GM18526 (cell line): ENCODE data around the gene USP13.

Source experiments
- POLR2A ChIP-seq: IDR thresholded peaks from 3 replicates; pipeline ENCODE4 v1.6.1; 2011; ENCODE audit not compliant: insufficient read length; ENCODE audit errors: extremely low read depth

USP13 gene

DNA sequence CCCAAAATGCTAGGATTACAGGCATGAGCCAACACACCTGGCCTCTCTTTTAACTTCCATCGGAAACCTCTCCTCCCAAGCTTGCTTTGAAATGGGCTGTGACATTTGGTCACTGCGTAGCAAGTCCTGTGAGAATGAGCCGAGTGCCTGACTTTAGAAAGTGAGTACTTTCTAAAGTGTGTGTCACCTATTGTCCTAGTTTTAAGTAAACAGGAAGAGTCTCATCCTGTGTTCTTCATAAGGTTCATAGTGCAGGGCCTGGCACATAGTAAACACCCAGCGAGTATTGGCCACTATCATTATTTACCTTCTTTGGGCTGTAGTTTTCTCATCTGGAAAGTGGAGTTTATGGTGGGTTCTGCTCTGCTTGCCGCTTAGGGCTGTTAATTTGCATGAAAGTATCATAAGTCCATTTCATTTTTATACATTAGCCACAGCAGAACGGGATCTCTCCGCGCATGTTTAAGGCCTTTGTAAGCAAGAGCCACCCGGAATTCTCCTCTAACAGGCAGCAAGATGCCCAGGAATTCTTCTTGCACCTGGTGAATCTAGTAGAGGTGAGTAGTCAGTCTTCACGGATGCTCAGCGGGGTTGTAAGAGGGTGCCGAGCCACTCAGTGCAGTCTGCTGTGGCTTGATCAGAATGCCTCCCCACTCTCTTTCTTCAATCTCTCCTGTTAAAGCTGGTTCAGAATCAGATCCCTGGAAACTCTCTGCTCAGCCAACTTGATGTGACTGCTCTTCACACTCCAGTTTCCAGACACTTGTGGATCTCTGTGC is 87.2 kb downstream of the USP13 start:
- no peak for TF ChIP-seq POLR2A

DNA sequence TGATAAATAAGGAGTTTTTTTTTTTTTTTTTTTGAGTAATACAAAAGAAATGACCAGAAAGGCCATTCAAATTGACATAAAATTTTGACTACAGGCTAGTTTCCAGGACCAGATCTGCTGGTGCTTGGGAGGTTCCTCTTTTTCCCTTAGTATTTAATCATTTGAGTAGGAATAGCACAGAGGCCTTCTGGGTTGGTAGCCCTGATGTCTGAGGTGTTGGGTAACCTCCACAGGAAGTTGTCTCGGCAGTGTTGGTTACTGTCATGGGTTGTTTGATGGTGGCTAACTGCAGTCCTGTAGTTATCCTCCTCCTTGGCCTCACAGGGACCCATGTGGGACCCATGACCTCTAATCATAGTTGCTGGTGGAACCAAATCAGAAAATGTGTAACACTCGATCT is 91.1 kb downstream of the USP13 start:
- no peak for TF ChIP-seq POLR2A

DNA sequence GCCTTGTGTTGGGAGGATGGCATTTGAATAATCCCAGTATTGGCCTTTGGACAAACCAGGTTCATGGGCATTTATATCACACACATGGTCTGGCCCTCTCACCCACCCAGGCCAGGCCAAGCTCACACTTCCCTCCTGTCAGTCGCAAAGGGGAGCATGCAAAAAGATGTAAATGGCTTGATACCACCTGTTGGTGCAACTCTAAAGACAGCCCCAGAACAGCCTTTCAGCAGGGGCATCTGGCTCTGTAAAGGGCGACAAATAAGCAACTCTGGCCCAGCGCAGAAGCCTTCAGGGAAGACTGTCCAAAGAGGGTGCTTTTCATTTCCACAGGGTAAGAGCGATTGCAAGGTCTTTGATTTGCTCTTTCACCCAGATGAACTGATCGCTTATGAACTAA is 91.8 kb downstream of the USP13 start:
- TF ChIP-seq POLR2A: no peak

DNA sequence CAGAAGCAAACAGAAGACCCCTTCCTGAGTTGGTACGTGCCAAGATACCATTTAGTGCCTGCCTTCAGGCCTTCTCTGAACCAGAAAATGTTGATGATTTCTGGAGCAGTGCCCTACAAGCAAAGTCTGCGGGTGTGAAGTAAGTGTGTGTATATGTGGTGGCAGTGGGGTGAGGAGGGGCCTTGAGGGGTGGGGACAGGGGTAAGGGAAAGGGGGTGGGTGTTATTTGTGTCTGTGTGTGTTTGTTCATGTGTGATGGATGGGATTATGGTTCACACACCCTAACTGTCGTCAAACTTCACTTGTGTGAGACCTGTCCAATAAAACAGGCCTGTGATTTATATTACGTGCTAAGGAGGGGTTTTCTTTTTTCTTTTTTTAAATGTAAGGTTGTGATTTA is 92.2 kb downstream of the USP13 start:
- TF ChIP-seq POLR2A: no peak

DNA sequence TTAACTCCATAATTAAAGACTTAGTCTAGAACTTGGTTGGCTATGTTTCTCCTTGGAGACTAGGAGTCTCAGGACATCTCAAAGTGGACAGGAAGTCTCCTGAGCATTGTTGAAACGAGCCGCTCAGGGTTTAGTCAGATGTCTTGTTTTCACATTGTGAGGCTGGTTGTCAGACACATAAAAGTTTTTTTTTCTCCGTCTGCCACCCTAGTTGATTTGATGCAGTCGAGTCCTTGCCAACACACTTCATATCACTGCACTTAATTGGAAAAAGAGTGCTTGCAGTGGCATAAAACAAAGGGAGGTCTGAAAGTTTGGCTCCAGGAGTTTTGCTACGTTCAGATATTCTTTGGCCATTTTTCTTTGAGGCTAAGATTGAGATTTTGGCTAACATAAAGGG is 92.9 kb downstream of the USP13 start:
- no peak for TF ChIP-seq POLR2A

DNA sequence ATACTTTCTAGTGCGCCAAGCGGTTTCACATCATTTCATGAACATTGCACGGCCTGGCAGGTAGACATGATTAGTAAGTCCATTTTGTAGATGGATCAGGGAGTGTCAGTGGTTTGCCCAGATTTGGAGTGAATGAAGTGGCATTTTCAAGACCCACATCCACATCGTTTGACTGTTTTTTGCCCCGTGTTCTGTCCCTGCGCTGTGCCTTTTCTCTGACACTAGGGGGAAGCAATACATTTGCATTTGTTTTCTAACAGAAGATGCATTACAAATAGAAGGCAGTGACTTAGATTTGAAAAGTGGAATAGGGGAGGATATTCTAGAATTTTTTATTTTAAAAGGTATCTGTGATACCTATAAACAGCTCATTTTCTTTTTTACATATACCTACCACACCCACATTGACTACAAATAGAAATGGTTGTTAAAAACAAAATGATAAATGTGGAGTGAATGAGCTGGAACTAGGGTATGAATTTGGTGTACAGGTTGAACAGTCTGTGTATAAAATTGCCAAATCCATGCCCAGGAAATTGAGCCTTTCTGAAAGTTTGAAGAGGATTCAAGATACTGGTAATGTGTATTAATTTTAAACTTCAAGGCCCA is 98.0 kb downstream of the USP13 start:
- TF ChIP-seq POLR2A: no peak

DNA sequence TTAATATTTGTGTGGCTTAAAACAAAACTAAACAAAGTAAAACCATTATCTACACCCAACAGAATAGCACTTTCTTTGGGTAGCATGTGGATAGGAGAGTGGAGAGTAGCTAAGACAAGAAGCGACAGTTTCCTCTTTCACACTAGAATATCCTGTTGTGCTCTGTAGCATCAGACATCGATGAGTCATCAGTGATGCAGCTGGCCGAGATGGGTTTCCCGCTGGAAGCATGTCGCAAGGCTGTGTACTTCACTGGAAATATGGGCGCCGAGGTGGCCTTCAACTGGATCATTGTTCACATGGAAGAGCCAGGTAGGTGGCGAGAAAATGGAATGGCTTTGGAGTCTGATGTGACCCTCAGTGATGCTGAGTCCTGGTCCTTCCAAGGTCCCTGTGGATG is 108.1 kb downstream of the USP13 start:
- no peak for TF ChIP-seq POLR2A

DNA sequence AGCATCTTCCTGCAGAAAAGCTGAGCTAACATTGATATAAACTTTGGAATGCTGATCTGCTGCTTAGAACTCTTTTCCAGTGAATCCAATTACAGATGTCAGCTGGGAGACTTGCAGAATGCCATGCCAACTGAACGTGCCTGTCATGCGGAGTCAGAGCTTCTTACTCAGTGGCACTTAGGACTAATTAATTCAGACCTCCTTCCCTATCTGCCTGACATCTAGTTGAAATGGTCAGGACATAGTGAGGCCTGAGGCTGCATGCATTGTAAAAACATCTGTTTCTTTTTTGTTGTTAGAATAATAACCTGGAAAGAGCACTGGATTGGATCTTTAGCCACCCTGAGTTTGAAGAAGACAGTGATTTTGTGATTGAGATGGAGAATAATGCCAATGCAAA is 112.6 kb downstream of the USP13 start:
- TF ChIP-seq POLR2A: no peak

DNA sequence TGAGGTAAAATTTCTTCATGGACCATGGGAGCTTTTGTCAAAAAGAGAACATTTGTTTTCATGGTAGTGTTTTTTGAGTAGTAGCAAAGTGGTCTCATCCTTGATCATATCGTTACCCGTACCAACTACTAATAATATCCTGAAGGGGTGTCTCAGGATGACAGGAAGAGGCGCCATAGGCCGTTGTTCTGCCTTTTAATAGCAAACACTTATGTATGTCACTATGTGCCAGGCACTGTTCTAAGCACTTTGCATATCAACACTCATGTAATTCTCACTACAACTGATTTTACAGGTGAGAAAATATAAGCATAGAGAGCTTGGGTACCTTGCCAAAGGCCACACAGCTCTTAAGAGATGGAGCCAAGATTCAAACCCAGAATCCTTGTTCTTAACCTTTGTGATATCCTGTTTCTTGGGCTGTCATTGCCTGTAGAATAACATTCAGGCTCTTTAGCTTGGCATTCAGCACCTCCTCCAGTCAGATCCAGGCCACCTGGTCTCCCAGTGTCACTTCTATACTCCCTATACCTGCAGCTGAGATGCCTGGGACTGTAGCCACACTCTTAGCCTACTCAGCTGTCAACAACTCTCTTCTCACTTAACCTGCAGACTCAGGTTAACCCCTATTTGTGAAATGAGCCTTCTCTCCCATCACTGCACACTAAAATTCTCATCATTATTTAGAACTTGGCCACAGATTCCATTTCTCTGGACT is 113.7 kb downstream of the USP13 start:
- TF ChIP-seq POLR2A: no peak

DNA sequence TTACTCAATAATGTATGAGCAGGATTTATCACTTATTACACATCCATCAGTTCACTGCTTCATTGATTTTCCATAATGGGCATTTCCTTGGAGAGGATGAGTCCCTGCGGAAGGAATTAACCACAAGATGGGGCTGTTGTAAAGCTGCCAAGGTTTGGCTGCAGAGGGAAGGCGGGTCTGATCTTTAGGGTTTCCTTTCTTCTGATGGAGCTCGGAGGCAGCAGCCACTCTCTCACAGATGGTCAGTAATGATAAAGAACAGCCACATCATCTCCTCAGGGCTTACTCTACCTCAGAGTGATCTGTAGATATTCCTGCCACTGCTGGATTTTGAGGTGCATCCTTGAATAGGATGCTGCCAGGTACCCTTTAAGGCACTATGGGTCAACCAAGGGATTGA is 115.2 kb downstream of the USP13 start:
- TF ChIP-seq POLR2A: no peak

DNA sequence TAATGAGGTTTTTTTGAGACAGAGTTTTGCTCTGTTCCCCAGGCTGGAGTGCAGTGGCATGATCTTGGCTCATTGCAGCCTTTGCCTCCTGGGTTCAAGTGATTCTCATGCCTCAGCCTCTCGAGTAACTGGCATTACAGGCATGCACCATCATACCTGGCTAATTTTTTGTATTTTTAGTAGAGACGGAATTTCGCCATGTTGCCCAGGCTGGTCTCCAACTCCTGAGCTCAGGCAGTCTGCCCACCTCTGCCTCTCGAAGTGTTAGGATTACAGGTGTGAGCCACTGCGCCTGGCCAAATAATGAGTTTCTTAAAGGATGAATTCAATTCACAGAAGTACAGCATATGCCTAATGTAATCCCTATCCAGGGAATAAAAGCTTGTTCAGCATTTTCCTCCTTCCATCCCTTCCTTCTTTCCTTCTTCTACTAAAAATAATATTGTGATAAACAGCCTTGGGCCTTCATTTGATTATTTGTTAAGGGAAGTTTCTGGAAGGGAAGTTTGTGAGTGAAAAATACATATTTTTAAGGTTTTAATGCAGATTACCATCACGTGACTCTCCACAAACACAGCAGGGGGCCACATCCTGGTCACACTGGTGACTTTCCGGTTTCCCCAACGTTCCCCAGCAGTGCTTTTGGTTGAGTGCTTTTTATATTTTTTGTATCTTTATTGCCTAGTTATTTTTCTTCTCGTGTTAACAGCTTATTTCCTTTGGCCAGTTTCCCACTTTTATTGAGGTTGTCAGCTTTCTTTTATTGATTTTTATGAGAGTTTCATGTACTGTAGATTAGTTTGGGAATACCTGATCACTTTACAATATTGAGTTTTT is 116.8 kb downstream of the USP13 start:
- TF ChIP-seq POLR2A: no peak

DNA sequence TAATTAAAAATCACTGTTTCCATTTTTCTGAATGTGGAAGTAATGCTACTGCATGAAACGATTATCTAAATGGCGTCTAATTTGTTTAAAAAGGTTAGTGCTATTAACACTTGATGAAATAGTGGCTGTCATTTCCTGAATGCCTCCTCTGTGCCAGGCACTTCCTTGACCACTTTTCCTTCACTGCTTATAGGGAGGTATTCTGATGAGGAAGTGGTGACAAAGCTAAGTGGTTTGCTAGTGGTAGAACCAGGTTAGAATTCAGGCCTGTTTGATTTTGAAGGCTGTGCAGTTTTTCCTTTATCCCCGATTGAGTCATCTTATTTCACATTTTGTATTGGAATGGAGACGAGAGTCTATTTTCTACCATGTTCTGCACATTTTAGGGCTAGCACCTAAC is 119.0 kb downstream of the USP13 start:
- TF ChIP-seq POLR2A: no peak

DNA sequence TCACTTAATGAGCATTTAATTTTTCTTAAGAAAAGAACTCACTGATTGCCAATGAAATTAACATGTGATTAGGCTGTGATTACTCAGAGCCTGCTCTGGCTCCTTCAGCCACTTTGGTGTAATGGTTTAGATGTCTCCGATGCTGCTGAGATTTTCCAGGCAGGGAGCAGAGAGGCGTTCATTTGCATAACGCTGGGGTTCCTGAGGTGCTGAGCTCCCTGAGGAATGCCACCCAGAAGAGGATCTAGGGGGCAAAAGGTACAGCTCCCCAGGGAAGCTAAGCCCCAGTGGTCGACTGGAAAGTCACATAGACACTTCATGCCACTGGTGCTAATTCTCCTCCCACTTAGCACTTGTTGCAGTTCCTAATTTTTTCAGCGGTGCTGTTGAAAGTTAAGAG is 119.5 kb downstream of the USP13 start:
- no peak for TF ChIP-seq POLR2A

DNA sequence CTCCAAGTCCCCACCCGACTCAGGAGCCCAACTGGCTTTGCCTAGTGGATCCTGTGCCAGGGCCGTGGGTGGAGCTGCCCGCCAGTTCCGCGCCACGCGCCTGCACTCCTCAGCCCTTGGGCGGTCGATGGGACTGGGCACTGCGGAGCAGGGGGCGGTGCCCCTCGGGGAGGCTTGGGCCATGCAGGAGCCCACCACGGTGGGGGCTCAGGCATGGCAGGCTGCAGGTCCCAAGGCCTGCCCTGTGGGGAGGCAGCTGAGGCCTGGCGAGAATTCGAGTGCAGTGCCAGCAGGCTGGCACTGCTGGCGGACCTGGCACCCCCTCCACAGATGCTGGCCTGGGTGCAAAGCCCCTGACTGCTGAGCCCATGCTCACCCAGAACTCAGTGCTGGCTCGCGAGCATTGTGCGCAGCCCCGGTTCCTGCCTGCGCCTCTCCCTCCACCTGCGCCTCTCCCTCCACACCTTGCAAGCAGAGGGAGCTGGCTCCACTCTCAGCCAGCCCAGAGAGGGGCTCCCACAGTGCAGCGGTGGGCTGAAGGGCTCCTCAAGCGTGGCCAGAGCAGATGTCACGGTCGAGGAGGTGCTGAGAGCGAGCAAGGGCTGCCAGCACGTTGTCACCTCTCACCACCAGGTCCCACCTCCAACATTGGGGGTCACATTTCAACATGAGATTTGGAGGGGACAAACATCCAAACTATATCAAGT is 122.7 kb downstream of the USP13 start:
- no peak for TF ChIP-seq POLR2A

DNA sequence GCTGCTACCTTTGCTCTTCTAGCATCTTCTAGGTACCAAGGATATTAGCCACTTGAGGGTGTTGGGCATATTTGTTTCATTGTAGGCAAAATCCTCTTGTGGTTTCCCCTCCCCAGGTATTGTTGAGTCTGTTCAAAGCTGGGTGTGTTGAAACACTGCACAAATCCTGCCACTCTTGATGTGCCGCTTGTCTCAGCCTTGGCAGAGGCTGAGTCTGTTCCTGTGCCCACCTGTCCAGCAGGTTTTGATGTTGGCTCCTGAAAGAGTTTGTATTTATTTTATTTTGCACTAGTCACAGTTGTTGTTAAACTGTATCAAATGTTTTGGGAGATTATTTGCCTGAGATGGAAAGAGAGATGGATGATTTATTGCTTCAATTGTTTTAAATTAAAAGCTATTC is 136.2 kb downstream of the USP13 start:
- no peak for TF ChIP-seq POLR2A
